ENCODE data around the gene SCN4A.

Gene SCN4A

GRCh38 chr17:63942309-63942985, 30.3 kb downstream of the SCN4A start:
- TF ChIP-seq CTCF (IDR thresholded peaks at IDR 0.05; ENCODE audit: low read depth, low read length) = no peak

DNA sequence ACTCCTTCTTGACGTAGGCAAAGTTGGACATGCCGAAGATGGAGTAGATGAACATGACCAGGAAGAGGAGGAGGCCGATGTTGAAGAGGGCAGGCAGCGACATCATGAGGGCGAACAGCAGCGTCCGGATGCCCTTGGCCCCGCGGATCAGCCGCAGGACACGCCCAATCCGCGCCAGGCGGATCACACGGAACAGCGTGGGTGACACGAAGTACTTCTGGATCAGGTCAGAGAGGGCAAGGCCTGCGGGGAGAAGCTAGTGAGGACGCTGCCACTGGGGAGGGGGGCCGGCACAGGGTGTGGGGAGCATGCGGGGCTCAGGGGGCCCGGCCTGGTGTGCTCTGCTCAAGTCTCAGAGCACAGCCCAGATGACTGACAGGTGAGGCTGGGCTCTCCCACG, 31.0 kb downstream of the SCN4A start:
- H3K4me3 ChIP-seq (ENCODE audit: low read depth, low read length) = no peak overlapping the region
- TF ChIP-seq CTCF (IDR thresholded peaks at IDR 0.05; ENCODE audit: low read depth, low read length) = no peak

More at GRCh38 chr17:63942309-63942985, 30.3 kb downstream of the SCN4A start:
- H3K4me3 ChIP-seq (ENCODE audit: low read depth, low read length) = no peak overlapping the region

- TF ChIP-seq CTCF (IDR thresholded peaks at IDR 0.05; ENCODE audit: low read depth, low read length) = no peak
Measured at GRCh38 chr17:63941162-63941561, 31.6 kb downstream of the SCN4A start.

GRCh38 chr17:63940584-63940983, 32.1 kb downstream of the SCN4A start:
- TF ChIP-seq CTCF (IDR thresholded peaks at IDR 0.05; ENCODE audit: low read depth, low read length) = no peak
- no peak overlapping the region for H3K4me3 ChIP-seq (ENCODE audit: low read depth, low read length)

More at GRCh38 chr17:63941162-63941561, 31.6 kb downstream of the SCN4A start:
- no peak overlapping the region for H3K4me3 ChIP-seq (ENCODE audit: low read depth, low read length)

- TF ChIP-seq CTCF (IDR thresholded peaks at IDR 0.05; ENCODE audit: low read depth, low read length) = no peak
- no peak overlapping the region for H3K4me3 ChIP-seq (ENCODE audit: low read depth, low read length)
Measured at GRCh38 chr17:63939884-63940283, 32.8 kb downstream of the SCN4A start.

- TF ChIP-seq CTCF (IDR thresholded peaks at IDR 0.05; ENCODE audit: low read depth, low read length) = no peak
- no peak overlapping the region for H3K4me3 ChIP-seq (ENCODE audit: low read depth, low read length)
Measured at GRCh38 chr17:63939401-63939800, 33.3 kb downstream of the SCN4A start.

GRCh38 chr17:63937920-63938319, 34.8 kb downstream of the SCN4A start:
- no peak for TF ChIP-seq CTCF (IDR thresholded peaks at IDR 0.05; ENCODE audit: low read depth, low read length)
- H3K4me3 ChIP-seq (ENCODE audit: low read depth, low read length) = no peak overlapping the region
